ENCODE results near the gene EMSY. TPM values are rescaled to one million over a fixed set of nuclear protein-coding genes. Genes with fewer than 3 reads are reported as not detected.

EMSY gene
- polyA plus RNA-seq, 1 of the 3 experiments (the other 2 are of a cell fraction), result 11.1 TPM

DNA sequence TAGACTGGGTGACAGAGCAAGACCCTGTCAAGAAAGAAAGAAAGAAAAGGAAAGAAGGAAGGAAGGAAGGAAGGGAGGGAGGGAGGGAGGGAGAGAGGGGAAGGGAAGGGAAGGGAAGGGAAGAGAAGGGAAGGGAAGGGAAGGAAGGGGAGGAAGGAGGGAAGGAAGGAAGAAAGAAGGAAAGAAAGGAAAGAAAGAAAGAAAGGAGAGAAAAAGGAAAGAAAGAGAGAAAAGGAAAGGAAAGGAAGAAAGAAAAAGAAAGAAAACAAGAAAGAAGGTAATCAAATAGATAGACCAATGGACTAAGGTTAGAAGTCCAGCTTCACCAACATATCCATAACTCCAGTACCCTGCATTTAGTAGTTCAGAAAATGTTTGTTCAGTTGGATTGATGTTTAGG lies 18.2 kb upstream of the EMSY start (continued):
- TF ChIP-seq FOSL2 (IDR thresholded peaks at IDR 0.05; ENCODE audit: borderline replicate concordance, low read depth) (no peak), EZH2phosphoT487 (IDR thresholded peaks at IDR 0.05; ENCODE audit: borderline replicate concordance, low read depth) (no peak)

DNA sequence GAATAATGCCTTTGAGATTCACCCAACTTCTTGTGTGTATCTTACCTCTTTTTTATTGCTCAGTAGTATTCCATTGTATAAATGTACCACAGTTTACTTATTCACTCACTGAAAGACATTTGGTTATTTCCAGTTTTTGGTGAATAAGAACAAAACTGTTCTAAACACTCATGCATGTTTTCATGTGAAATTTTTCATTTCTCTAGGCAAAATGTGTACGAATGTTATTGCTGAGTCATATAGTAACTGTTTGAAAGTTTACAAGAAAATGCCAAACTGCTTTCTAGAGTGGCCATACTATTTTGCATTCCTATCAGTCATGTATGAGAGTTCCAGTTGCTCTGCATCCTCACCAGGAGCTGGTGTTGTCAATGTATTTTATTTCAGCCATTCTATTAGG lies 8.8 kb upstream of the EMSY start:
- CTCF ChIA-PET, result no interaction called here
- Histone ChIP-seq H3K4me2 (no peak overlapping the region), H4K20me1 (ENCODE audit: insufficient read depth) (no peaks in the 10 kb centered on the region), H3K4me3 (ENCODE audit: low read depth in 2 of 2, low read length in 1 of 2) (no peak overlapping the region), H3K79me2 (ENCODE audit: insufficient read depth) (no peaks in the 10 kb centered on the region), H3K27ac (ENCODE audit: low read depth in 2 of 2, low read length in 1 of 2) (no peak overlapping the region), H2AFZ (ENCODE audit: low read depth) (no peak overlapping the region), H3K4me1 (ENCODE audit: control insufficient read depth in 1 of 2, insufficient read depth in 2 of 2, low read depth in 1 of 2, low read length in 1 of 2) (no peaks in the 10 kb centered on the region; a peak in 1 of 4 replicates), H3K27me3 (ENCODE audit: insufficient read depth) (no peaks in the 10 kb centered on the region), H3K9ac (no peak overlapping the region), H3K36me3 (replicated peaks in 1 of 2; ENCODE audit: control insufficient read depth in 1 of 2, insufficient read depth in 2 of 2, low read length in 1 of 2) (peaks cover 0 to 5% of the 10 kb centered on the region in 2 experiments), H3F3A (replicated peaks; ENCODE audit: insufficient read depth) (no peaks in the 10 kb centered on the region), H3K9me2 (no peaks in the 10 kb centered on the region), H3K9me3 (no peaks in the 10 kb centered on the region)
- 76% methylated on average over 1 of the region's 1 CpG for WGBS (ENCODE audit: low lambda C conversion rate)
- TF ChIP-seq RAD21 (IDR thresholded peaks at IDR 0.05; ENCODE audit: low read length), result no peak
- no peak for TF ChIP-seq MEF2A (IDR thresholded peaks at IDR 0.05; ENCODE audit: borderline replicate concordance, low read depth)
- no peak for TF ChIP-seq GATA2 (CRISPR knock-in tag; IDR thresholded peaks at IDR 0.05)
- no peak for DNase-seq
- POLR2A ChIA-PET, result no interaction called here

DNA sequence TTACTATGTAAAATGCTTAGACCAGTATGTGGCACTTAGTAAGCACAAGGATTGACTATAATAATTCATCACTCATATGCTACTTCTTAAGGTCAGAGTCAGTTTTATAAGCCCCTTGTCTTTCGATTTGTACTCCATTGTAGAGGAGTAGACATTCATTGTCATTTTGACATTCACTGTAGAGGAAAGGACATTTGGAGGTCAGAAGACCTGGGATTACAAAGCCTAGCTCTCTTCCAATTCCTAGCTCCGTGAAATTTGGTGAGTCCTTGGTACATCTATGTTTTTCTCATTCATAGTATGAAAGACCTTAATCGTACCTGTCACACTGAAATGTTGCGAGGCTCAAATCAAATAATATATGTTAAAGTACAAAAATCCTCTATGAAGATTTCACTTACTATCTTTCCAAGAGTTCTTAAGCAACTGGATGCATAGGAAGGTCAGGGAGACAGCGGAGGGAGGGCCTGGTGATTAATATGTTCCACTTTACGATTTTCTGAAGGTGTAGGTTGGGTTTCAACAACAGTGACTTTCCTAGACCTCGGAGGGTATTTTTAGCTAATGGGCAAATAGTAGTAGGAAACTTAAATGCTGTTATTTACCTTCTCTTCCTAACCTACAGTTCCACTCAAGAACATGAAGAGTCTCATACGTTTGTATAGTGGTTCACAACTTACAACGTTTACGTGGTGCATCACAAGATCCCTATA lies 1.4 kb upstream of the EMSY start:
- ChIA-PET CTCF (interaction anchor here (0.6 to 1.0 kb wide), 2 partner anchors 11 to 234 kb away, joined by 3 read pairs; no protein-coding TSS in a partner anchor), POLR2A (no interaction called here)
- TF ChIP-seq ELF1 (IDR thresholded peaks at IDR 0.05) (no peak), NRF1 (IDR thresholded peaks at IDR 0.05; ENCODE audit: low read depth, low read length) (no peak), EP300 (IDR thresholded peaks at IDR 0.05; ENCODE audit: borderline replicate concordance in 1 of 2, low read depth in 1 of 2, low read length in 1 of 2) (no peak), SIN3A (IDR thresholded peaks at IDR 0.05; ENCODE audit: borderline replicate concordance, low read depth, low read length) (no peak), JUND (IDR thresholded peaks at IDR 0.05) (no peak), EZH2phosphoT487 (IDR thresholded peaks at IDR 0.05; ENCODE audit: borderline replicate concordance, low read depth) (no peak), TAF1 (IDR thresholded peaks at IDR 0.05; ENCODE audit: borderline replicate concordance, low read depth, low read length) (no peak)
- H3K79me2 ChIP-seq (ENCODE audit: insufficient read depth), result peaks cover 59% of the 10 kb centered on the region
- no peaks in the 10 kb centered on the region for H3K9me3 ChIP-seq
- peak overlapping the region; percentile 92 for H3K4me2 ChIP-seq
- no peak for DNase-seq
- peaks cover 15% of the 10 kb centered on the region in 2 experiments for H3K36me3 ChIP-seq (replicated peaks in 1 of 2; ENCODE audit: control insufficient read depth in 1 of 2, insufficient read depth in 2 of 2, low read length in 1 of 2)
- 41% methylated on average over 10 of the region's 10 CpGs for WGBS (ENCODE audit: low lambda C conversion rate)
- no peaks in the 10 kb centered on the region for H3K27me3 ChIP-seq (ENCODE audit: insufficient read depth)
- peaks cover 5 to 8% of the 10 kb centered on the region in 2 experiments; a peak in 3 of 4 replicates for H3K4me1 ChIP-seq (ENCODE audit: control insufficient read depth in 1 of 2, insufficient read depth in 2 of 2, low read depth in 1 of 2, low read length in 1 of 2)
- peak overlapping the region; percentile 92 for H3K9ac ChIP-seq
- no peaks in the 10 kb centered on the region for H3K9me2 ChIP-seq
- peak overlapping the region; percentile 81 for H2AFZ ChIP-seq (ENCODE audit: low read depth)
- H3K27ac ChIP-seq (ENCODE audit: low read depth in 2 of 2, low read length in 1 of 2), result peak overlapping the region; percentile 88 to 91
- H3F3A ChIP-seq (replicated peaks; ENCODE audit: insufficient read depth), result no peaks in the 10 kb centered on the region
- H3K4me3 ChIP-seq (ENCODE audit: low read depth in 2 of 2, low read length in 1 of 2), result peak overlapping the region; percentile 90 to 99
- H4K20me1 ChIP-seq (ENCODE audit: insufficient read depth), result peaks cover 8% of the 10 kb centered on the region

Data from SK-N-SH (cell line).